ENCODE results near the gene GGT6.

Gene GGT6

GRCh38 chr17:4519361-4519788 is 41.0 kb downstream of the GGT6 start:
- DNase-seq, result no peak

GRCh38 chr17:4518901-4519300 is 41.5 kb downstream of the GGT6 start:
- DNase-seq, result no peak

- no peak for DNase-seq
Observed at GRCh38 chr17:4516735-4517134, 43.6 kb downstream of the GGT6 start.

- no peak for DNase-seq
Observed at GRCh38 chr17:4515501-4515900, 44.9 kb downstream of the GGT6 start.

- DNase-seq, result no peak
Observed at GRCh38 chr17:4514779-4515178, 45.6 kb downstream of the GGT6 start.

- no peak for DNase-seq
Observed at GRCh38 chr17:4514206-4514605, 46.2 kb downstream of the GGT6 start.

- DNase-seq, result no peak
Observed at GRCh38 chr17:4513113-4514032, 47.0 kb downstream of the GGT6 start.

- no peak for DNase-seq
Observed at GRCh38 chr17:4512156-4513112, 47.9 kb downstream of the GGT6 start.

GRCh38 chr17:4511199-4511932 is 49.0 kb downstream of the GGT6 start:
- no peak for DNase-seq

GRCh38 chr17:4510618-4510941 is 49.8 kb downstream of the GGT6 start:
- DNase-seq, result no peak

- no peak for DNase-seq
Observed at GRCh38 chr17:4509923-4510617, 50.3 kb downstream of the GGT6 start.

- no peak for DNase-seq
Observed at GRCh38 chr17:4509401-4509800, 51.0 kb downstream of the GGT6 start.

GRCh38 chr17:4508207-4508606 is 52.2 kb downstream of the GGT6 start:
- DNase-seq, result no peak

GRCh38 chr17:4507361-4508111 is 52.8 kb downstream of the GGT6 start:
- no peak for DNase-seq

Measured in activated CD4-positive, alpha-beta T cell treated with anti-CD3 and anti-CD28 coated beads for 4 hours (primary cell).